OCI-LY1 (cell line): ENCODE data around the gene HLA-F.

ENCODE experiments used
- CTCF ChIP-seq: fragments of 200-600 bp; sonication (generic), shearing (Covaris generic); IDR thresholded peaks from 2 replicates; pipeline ENCODE4 v1.5.1; 2017; ENCODE audit warnings: mild to moderate bottlenecking, antibody characterized with exemption, low read length, moderate library complexity, mixed read lengths
- EZH2 ChIP-seq: fragments of 200-600 bp; sonication (generic), shearing (Covaris generic); IDR thresholded peaks from 2 replicates; pipeline ENCODE4 v1.8.0; 2017; ENCODE audit warnings: borderline replicate concordance, mixed run types, mild to moderate bottlenecking, antibody characterized with exemption, low read length, moderate library complexity, mixed read lengths

GRCh38 chr6:29723666-29724588 is 693 bp downstream of the HLA-F start:
- no peak for TF ChIP-seq CTCF
- TF ChIP-seq EZH2 = no peak
